Measurements from ENCODE around the gene UNC119. TPM values are rescaled to one million over a fixed set of nuclear protein-coding genes. Genes with fewer than 3 reads are reported as not detected.

The UNC119 gene
- total RNA-seq, 1 experiment from 2014 or later, result 44.7 TPM

DNA sequence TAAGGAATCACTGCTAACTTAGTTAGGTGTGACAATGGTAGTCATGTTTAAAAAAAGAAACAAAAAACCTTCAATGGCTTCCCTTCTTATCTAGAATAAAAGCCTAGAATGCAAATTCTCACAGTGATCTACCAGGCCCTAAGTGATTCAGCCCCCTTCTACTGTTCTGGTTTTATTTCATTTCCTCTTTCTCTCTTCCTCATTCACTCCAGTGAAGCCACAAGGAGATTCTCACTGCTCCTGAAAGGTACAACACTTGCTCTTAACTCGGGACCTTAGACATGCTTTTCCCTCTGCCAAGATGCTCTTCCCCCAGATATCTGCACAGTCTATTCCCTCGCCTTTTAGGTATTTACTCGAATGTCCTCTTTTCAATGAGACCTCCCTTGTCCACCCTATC lies 15.2 kb upstream of the UNC119 start:
- in situ Hi-C loops (cut with HindIII; ENCODE audit: low pct_unique_long_range_greater_than_20kb, low sequenced_read_pairs) (no loop called here), intact Hi-C loops (cut with micrococcal nuclease; ENCODE audit: unreplicated experiment) (no loop called here)
- no peak overlapping the region for H3K4me3 ChIP-seq (ENCODE audit: low read depth in 2 of 2, low read length in 2 of 2)
- H3K36me3 ChIP-seq (ENCODE audit: control insufficient read depth, insufficient read depth, low read length), result no peaks in the 10 kb centered on the region
- ChIA-PET CTCF (no interaction called here), POLR2A (no interaction called here)
- TSS peak; percentile 38 for BruUV-seq (replicated peaks)
- no peak for TF ChIP-seq POLR2AphosphoS5 (IDR thresholded peaks at IDR 0.05; ENCODE audit: low read depth, low read length)
- TF ChIP-seq, protein P1, sequence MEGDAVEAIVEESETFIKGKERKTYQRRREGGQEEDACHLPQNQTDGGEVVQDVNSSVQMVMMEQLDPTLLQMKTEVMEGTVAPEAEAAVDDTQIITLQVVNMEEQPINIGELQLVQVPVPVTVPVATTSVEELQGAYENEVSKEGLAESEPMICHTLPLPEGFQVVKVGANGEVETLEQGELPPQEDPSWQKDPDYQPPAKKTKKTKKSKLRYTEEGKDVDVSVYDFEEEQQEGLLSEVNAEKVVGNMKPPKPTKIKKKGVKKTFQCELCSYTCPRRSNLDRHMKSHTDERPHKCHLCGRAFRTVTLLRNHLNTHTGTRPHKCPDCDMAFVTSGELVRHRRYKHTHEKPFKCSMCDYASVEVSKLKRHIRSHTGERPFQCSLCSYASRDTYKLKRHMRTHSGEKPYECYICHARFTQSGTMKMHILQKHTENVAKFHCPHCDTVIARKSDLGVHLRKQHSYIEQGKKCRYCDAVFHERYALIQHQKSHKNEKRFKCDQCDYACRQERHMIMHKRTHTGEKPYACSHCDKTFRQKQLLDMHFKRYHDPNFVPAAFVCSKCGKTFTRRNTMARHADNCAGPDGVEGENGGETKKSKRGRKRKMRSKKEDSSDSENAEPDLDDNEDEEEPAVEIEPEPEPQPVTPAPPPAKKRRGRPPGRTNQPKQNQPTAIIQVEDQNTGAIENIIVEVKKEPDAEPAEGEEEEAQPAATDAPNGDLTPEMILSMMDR (IDR thresholded peaks at IDR 0.05), result no peak
- no peak for TF ChIP-seq SIN3A (IDR thresholded peaks at IDR 0.05; ENCODE audit: borderline replicate concordance, insufficient read depth, low read depth, low read length)
- no peak for TF ChIP-seq TCF7L2 (IDR thresholded peaks at IDR 0.05; ENCODE audit: low read depth, low read length)
- TF ChIP-seq, protein P2, sequence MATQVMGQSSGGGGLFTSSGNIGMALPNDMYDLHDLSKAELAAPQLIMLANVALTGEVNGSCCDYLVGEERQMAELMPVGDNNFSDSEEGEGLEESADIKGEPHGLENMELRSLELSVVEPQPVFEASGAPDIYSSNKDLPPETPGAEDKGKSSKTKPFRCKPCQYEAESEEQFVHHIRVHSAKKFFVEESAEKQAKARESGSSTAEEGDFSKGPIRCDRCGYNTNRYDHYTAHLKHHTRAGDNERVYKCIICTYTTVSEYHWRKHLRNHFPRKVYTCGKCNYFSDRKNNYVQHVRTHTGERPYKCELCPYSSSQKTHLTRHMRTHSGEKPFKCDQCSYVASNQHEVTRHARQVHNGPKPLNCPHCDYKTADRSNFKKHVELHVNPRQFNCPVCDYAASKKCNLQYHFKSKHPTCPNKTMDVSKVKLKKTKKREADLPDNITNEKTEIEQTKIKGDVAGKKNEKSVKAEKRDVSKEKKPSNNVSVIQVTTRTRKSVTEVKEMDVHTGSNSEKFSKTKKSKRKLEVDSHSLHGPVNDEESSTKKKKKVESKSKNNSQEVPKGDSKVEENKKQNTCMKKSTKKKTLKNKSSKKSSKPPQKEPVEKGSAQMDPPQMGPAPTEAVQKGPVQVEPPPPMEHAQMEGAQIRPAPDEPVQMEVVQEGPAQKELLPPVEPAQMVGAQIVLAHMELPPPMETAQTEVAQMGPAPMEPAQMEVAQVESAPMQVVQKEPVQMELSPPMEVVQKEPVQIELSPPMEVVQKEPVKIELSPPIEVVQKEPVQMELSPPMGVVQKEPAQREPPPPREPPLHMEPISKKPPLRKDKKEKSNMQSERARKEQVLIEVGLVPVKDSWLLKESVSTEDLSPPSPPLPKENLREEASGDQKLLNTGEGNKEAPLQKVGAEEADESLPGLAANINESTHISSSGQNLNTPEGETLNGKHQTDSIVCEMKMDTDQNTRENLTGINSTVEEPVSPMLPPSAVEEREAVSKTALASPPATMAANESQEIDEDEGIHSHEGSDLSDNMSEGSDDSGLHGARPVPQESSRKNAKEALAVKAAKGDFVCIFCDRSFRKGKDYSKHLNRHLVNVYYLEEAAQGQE (IDR thresholded peaks at IDR 0.05; ENCODE audit: insufficient read depth in 1 of 2, low read depth in 2 of 2, low read length in 1 of 2), result no peak
- peaks cover 17% of the 10 kb centered on the region; the same call in 1 of the 2 replicates for H3K4me1 ChIP-seq (ENCODE audit: control insufficient read depth, insufficient read depth, low read length)
- no peak overlapping the region for H3K27ac ChIP-seq (ENCODE audit: low read length)
- no peak for ATAC-seq
- H3K9me3 ChIP-seq (ENCODE audit: control insufficient read depth, insufficient read depth, low read depth, low read length), result no peaks in the 10 kb centered on the region
- no peaks in the 10 kb centered on the region for H3K27me3 ChIP-seq (ENCODE audit: control insufficient read depth, insufficient read depth, low read length)
- DNase-seq (ENCODE audit: low read depth, low spot score), result no peak

DNA sequence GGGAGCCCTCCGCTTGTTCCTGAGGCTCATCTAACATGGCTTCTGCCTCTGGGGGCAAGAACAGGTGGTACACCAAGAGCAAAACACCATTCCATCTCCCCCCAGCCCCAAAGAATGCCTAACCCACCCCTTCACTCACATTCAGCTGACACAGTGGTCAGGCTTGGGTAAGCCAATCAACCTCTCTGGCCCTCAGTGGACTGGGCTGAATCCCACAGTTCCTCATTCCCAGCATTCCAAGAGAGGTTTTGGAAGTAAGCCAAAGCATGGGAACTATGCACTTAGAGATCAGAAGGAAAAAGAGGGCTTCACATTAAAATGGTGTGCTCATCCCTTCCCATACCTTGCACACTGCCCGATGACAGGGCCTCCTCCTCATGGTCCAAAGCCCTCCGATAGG lies 11.1 kb upstream of the UNC119 start:
- CTCF ChIA-PET, result no interaction called here
- POLR2A ChIA-PET, result no interaction called here
- DNase-seq (ENCODE audit: low read depth, low spot score) (no peak), ATAC-seq (peak; percentile 33; the same call in 1 of the 2 replicates)
- Histone ChIP-seq H3K4me1 (ENCODE audit: control insufficient read depth, insufficient read depth, low read length) (no peaks in the 10 kb centered on the region), H3K36me3 (ENCODE audit: control insufficient read depth, insufficient read depth, low read length) (0 out of 2 replicates have a peak, but pooled peaks cover 3% of the 10 kb centered on the region), H3K4me3 (ENCODE audit: low read depth in 2 of 2, low read length in 2 of 2) (no peak overlapping the region), H3K9me3 (ENCODE audit: control insufficient read depth, insufficient read depth, low read depth, low read length) (no peaks in the 10 kb centered on the region), H3K27ac (ENCODE audit: low read length) (no peak overlapping the region), H3K27me3 (ENCODE audit: control insufficient read depth, insufficient read depth, low read length) (no peaks in the 10 kb centered on the region)
- TF ChIP-seq SIN3A (IDR thresholded peaks at IDR 0.05; ENCODE audit: borderline replicate concordance, insufficient read depth, low read depth, low read length), result no peak
- TF ChIP-seq TCF7L2 (IDR thresholded peaks at IDR 0.05; ENCODE audit: low read depth, low read length), result no peak
- TF ChIP-seq, protein P2 (IDR thresholded peaks at IDR 0.05; ENCODE audit: insufficient read depth in 1 of 2, low read depth in 2 of 2, low read length in 1 of 2), result no peak
- TF ChIP-seq, protein P1 (IDR thresholded peaks at IDR 0.05), result no peak
- no peak for TF ChIP-seq POLR2AphosphoS5 (IDR thresholded peaks at IDR 0.05; ENCODE audit: low read depth, low read length)
- in situ Hi-C loops (cut with HindIII; ENCODE audit: low pct_unique_long_range_greater_than_20kb, low sequenced_read_pairs) (no loop called here), intact Hi-C loops (cut with micrococcal nuclease; ENCODE audit: unreplicated experiment) (no loop called here)
- BruUV-seq (replicated peaks), result no TSS peak
